ENCODE measurements around the gene TPCN1.

The TPCN1 gene

DNA sequence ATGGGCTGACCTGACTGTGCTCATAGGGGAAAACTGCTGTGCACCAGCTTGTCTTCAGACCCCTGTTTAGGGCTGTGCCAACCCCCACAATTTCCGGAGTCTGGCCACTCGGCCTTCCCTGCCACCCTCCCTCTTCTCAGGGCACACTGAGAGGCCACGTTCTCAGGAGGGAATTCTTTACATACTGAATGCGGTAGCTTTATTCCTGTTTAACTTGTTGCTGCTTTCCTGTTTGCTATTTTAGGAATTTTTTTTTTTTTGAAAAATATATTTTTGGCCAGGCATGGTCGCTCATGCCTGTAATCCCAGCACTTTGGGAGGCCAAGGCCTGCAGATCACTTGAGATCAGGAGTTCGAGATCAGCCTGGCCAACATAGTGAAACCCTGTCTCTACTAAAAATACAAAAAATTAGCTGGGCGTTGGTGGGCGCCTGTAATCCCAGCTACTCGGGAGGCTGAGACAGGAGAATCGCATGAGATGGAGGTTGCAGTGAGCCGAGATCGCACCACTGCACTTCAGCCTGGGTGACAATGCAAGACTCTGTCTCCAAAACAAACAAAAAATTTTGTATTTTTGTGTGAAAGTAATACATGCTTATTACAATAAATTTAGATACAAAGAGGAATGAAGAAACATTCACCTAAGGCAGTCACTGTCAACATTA lies 39.5 kb downstream of the TPCN1 start:
- no peak for DNase-seq (ENCODE audit: low read depth)
- H3K4me3 ChIP-seq (ENCODE audit: low read depth, low read length) = no peak overlapping the region
- TF ChIP-seq, protein P1, sequence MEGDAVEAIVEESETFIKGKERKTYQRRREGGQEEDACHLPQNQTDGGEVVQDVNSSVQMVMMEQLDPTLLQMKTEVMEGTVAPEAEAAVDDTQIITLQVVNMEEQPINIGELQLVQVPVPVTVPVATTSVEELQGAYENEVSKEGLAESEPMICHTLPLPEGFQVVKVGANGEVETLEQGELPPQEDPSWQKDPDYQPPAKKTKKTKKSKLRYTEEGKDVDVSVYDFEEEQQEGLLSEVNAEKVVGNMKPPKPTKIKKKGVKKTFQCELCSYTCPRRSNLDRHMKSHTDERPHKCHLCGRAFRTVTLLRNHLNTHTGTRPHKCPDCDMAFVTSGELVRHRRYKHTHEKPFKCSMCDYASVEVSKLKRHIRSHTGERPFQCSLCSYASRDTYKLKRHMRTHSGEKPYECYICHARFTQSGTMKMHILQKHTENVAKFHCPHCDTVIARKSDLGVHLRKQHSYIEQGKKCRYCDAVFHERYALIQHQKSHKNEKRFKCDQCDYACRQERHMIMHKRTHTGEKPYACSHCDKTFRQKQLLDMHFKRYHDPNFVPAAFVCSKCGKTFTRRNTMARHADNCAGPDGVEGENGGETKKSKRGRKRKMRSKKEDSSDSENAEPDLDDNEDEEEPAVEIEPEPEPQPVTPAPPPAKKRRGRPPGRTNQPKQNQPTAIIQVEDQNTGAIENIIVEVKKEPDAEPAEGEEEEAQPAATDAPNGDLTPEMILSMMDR (IDR thresholded peaks at IDR 0.05; ENCODE audit: control insufficient read depth, extremely low read depth, insufficient read depth) = no peak

DNA sequence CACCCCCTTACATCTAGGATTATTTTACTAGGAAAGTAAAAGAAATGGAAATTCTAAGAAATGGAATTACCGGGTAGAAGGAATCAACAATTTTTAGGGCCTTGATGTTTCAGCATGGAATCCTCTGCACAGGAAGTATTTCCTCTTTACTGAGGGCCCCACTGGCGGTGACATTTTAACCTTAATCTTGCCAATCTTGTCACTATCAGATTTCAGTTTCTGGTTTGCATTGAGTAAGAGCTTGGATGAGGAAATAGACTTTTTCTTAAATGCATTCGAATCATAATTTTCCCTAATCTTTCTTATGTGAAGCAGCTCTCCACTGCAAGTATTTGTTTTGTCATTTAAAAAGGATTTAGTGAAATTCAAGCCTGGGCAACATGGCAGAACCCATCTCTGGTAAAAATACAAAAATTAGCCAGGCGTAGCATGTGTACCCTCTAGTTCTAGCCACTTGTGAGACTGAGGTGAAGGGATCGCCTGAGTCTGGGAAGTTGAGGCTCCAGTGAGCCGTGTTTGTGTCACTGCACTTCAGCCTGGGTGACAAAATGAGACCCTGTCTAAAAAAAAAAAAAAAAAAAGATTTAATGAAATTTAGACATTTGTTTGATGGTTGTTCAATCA lies 40.7 kb downstream of the TPCN1 start:
- DNase-seq (ENCODE audit: low read depth) = no peak

DNA sequence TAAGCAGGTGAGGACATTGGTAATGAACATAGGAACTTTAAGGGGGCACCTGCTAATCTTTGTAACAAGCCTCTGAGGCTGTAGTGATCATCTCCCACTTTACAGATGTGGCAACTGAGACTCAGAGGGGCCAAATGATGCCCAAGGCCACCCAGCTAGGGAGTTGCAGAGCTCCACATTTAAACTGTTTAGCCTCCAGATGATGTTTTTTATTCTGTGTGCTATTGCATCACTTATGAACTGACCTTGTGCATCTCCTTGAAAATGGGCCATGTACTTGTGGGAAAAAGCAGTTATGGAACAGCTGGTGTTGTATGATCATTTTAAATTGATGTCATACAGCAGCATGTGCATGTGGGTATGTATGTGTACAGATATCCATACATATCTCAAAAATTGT lies 41.4 kb downstream of the TPCN1 start:
- H3K4me3 ChIP-seq (ENCODE audit: low read depth, low read length) = no peak overlapping the region
- TF ChIP-seq, protein P1 (IDR thresholded peaks at IDR 0.05; ENCODE audit: control insufficient read depth, extremely low read depth, insufficient read depth) = no peak
- DNase-seq (ENCODE audit: low read depth) = no peak

More for the DNA sequence above, 40.7 kb downstream of the TPCN1 start:
- TF ChIP-seq, protein P1 (IDR thresholded peaks at IDR 0.05; ENCODE audit: control insufficient read depth, extremely low read depth, insufficient read depth) = no peak
- H3K4me3 ChIP-seq (ENCODE audit: low read depth, low read length) = no peak overlapping the region

DNA sequence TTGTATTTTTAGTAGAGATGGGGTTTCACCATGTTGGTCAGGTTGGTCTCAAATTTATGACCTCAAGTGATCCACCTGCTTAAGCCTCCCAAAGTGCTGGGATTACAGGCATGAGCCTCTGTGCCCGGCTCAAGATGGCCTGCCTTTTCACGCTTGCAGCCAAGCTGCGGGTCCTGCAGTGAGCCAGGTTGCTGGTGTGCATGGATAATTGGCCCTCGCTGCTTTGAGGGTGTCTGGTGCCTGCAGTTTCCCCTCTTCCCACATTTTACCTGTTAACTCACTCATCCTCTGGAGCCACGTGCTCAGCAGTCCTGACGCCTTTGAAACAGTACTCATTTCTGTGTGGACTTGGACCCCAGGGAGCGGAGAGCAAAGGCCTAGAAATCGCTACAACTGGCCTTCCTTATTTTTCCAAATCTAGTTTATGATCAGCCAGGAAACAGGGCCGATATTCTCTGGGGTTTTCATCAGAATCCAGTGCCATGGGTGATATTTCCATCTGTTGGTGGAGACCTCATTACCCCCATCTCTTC lies 42.2 kb downstream of the TPCN1 start:
- TF ChIP-seq, protein P1 (IDR thresholded peaks at IDR 0.05; ENCODE audit: control insufficient read depth, extremely low read depth, insufficient read depth) = no peak
- H3K4me3 ChIP-seq (ENCODE audit: low read depth, low read length) = no peak overlapping the region
- DNase-seq (ENCODE audit: low read depth) = no peak

DNA sequence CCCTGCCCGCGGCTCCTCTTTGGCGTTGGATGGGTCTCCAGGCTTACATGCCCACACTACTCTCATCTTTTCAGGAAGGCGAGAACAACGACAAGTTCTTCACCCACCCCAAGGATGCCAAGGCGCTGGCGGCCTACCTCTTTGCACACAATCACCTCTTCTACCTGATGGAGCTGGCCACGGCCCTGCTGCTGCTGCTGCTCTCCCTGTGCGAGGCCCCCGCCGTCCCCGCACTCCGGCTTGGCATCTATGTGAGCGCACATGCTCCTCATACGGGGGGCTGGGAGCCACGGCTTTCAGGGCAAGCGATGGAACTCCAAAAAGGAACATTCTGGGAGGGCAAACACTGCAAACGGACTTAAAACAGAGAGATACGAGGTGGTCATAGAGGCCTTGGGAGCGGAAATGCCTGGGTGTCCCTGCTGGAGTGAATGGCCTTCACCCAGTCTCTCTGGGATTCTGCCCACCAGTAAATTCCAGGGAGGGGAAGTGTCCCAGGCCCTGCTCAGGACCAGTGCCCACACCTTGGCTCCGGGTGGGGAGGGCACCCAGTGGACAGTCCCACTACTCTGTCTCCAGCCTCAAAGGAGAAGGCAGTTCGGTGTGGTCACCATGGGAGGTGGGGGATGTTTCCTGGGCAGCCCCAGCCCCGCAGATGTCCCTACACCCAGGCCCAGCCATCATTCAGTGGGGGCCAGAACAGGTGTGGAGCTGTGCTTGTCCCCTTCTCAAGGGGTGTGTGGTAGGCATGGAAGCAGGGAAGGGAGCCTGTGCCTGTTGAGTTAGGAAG lies 45.0 kb downstream of the TPCN1 start:
- no peak overlapping the region for H3K4me3 ChIP-seq (ENCODE audit: low read depth, low read length)
- TF ChIP-seq, protein P1 (IDR thresholded peaks at IDR 0.05; ENCODE audit: control insufficient read depth, extremely low read depth, insufficient read depth) = no peak
- DNase-seq (ENCODE audit: low read depth) = no peak

DNA sequence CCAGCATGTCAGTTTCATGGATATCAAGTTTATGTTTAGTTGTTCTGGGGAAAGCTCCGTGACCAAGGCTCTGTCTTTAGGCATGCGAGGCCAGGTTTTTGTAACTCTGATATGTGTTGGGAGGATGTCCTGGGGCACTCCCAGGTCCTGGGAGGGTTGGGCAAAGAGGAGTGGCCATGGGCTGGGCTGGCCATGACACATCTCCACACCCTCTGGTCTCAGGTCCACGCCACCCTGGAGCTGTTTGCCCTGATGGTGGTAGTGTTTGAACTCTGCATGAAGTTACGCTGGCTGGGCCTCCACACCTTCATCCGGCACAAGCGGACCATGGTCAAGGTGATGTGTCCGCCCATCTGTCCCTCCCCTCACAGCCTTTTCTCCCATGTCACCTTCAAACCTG lies 46.4 kb downstream of the TPCN1 start:
- TF ChIP-seq, protein P1 (IDR thresholded peaks at IDR 0.05; ENCODE audit: control insufficient read depth, extremely low read depth, insufficient read depth) = no peak
- DNase-seq (ENCODE audit: low read depth) = no peak
- H3K4me3 ChIP-seq (ENCODE audit: low read depth, low read length) = no peak overlapping the region

Measured in LNCaP clone FGC (cell line).